Prostate gland (tissue), 2 donors: ENCODE results near the gene FKBP5. TPM values are rescaled to one million over a fixed set of nuclear protein-coding genes. Genes with fewer than 3 reads are reported as not detected.
A peak's percentile ranks its signal among the peaks of the same experiment; 100 is the strongest.

Experiments used
- DNase-seq: peaks from one replicate; pipeline ENCODE4 v3.0.0-alpha.2; 2019; ENCODE audit warnings: low spot score
- H3K27ac ChIP-seq, 2 donors: fragments of 200-600 bp; sonication (generic); 2 replicates each; pipeline ENCODE4 v1.5.1; 2017 to 2019
- H3K27me3 ChIP-seq: fragments of 200-600 bp; sonication (generic); replicated peaks from 2 replicates; pipeline ENCODE4 v1.5.1; 2019; ENCODE audit not compliant: insufficient read depth
- H3K36me3 ChIP-seq, 2 donors: fragments of 200-600 bp; sonication (generic); 1 replicate in 1 of 2; 2 replicates in 1 of 2; pipeline versions ENCODE4 v1.5.1 to v1.8.1; 2017 to 2019
- H3K4me1 ChIP-seq: fragments of 200-600 bp; sonication (generic); replicated peaks from 2 replicates; pipeline ENCODE4 v1.5.1; 2019
- H3K4me3 ChIP-seq, 2 donors: fragments of 200-600 bp; sonication (generic); 2 replicates each; pipeline ENCODE4 v1.5.1; 2017 to 2019
- H3K9me3 ChIP-seq: fragments of 200-600 bp; sonication (generic); 2 replicates; pipeline ENCODE4 v1.5.1; 2017
- CTCF ChIP-seq, 4 experiments: fragments of 200-600 bp in 2 of 4; fragments of 450-650 bp in 2 of 4; sonication (generic) in 2 of 4; IDR thresholded peaks; 1 replicate in 3 of 4; 2 replicates in 1 of 4; pipeline ENCODE4 v1.5.1; 2016 to 2019; ENCODE audit warnings: antibody characterized with exemption in 4 of 4, mild to moderate bottlenecking in 2 of 4, moderate library complexity in 2 of 4
- POLR2A ChIP-seq: fragments of 450-650 bp; IDR thresholded peaks from one replicate; pipeline ENCODE4 v1.6.1; 2016; ENCODE audit warnings: antibody characterized with exemption, mild to moderate bottlenecking
- POLR2AphosphoS5 ChIP-seq: sonication (generic); formaldehyde crosslinking; IDR thresholded peaks from one replicate; pipeline ENCODE4 v1.6.1; 2017; ENCODE audit warnings: antibody characterized with exemption
- WGBS: methylation state at CpG from one replicate; pipeline ENCODE4 v1.1.5; 2018; 5-methylcytosine and 5-hydroxymethylcytosine counted together
- intact Hi-C: fragments of 100-400 bp; cut with DNase I; formaldehyde crosslinking; loops from one replicate; pipeline ENCODE4 v1.14.2; 2022
- total RNA-seq, 2 donors: library from RNA; depleted of rRNA; stranded (reverse); fragments of >200 nt; gene quantifications; one replicate each; pipeline ENCODE4 v1.1.0, GENCODE V29; 2016

FKBP5 gene
- total RNA-seq, 2 donors from 2014 or later = 201 to 248 TPM

GRCh38 chr6:35651244-35651643 lies 37.5 kb downstream of the FKBP5 start:
- 74% methylated on average over 3 of the region's 3 CpGs for WGBS
- H3K27me3 ChIP-seq = no peaks in the 10 kb centered on the region
- TF ChIP-seq CTCF (IDR thresholded peaks at IDR 0.05) (no peak), POLR2A (no peak), POLR2AphosphoS5 (no peak)
- H3K4me1 ChIP-seq = peaks cover 3% of the 10 kb centered on the region
- DNase-seq = no peak
- intact Hi-C loops = no loop called here
- no peak overlapping the region for H3K27ac ChIP-seq
- no peaks in the 10 kb centered on the region for H3K36me3 ChIP-seq
- H3K4me3 ChIP-seq = no peak overlapping the region
- H3K9me3 ChIP-seq = no peaks in the 10 kb centered on the region

- intact Hi-C loops = no loop called here
Measured at GRCh38 chr6:35650015-35650414, 38.7 kb downstream of the FKBP5 start.

GRCh38 chr6:35648203-35648602 lies 40.5 kb downstream of the FKBP5 start:
- DNase-seq = no peak
- Histone ChIP-seq H3K9me3 (no peaks in the 10 kb centered on the region), H3K4me1 (peaks cover 3% of the 10 kb centered on the region), H3K4me3 (no peak overlapping the region), H3K27me3 (no peaks in the 10 kb centered on the region), H3K36me3 (no peaks in the 10 kb centered on the region), H3K27ac (no peak overlapping the region)
- intact Hi-C loops = loop anchor here (10.0 kb wide), 1 partner anchor 123 kb away; no protein-coding TSS in a partner anchor
- TF ChIP-seq POLR2AphosphoS5 (no peak), CTCF (IDR thresholded peaks at IDR 0.05) (no peak), POLR2A (no peak)
- 89% methylated on average over 2 of the region's 2 CpGs for WGBS

More at GRCh38 chr6:35650015-35650414, 38.7 kb downstream of the FKBP5 start:
- TF ChIP-seq POLR2A (no peak), POLR2AphosphoS5 (no peak), CTCF (IDR thresholded peaks at IDR 0.05) (no peak)
- H3K27me3 ChIP-seq = no peaks in the 10 kb centered on the region
- no peak for DNase-seq
- H3K4me1 ChIP-seq = peaks cover 3% of the 10 kb centered on the region
- WGBS = 97% methylated on average over 4 of the region's 4 CpGs
- H3K4me3 ChIP-seq = no peak overlapping the region
- no peak overlapping the region for H3K27ac ChIP-seq
- no peaks in the 10 kb centered on the region for H3K9me3 ChIP-seq
- H3K36me3 ChIP-seq = no peaks in the 10 kb centered on the region

- no peaks in the 10 kb centered on the region for H3K36me3 ChIP-seq
- no peak overlapping the region for H3K4me3 ChIP-seq
- H3K4me1 ChIP-seq = peaks cover 3% of the 10 kb centered on the region
- 84% methylated on average over 1 of the region's 1 CpG for WGBS
- TF ChIP-seq CTCF (IDR thresholded peaks at IDR 0.05) (no peak), POLR2A (no peak), POLR2AphosphoS5 (no peak)
- no peaks in the 10 kb centered on the region for H3K9me3 ChIP-seq
- intact Hi-C loops = loop anchor here (10.0 kb wide), 1 partner anchor 123 kb away; no protein-coding TSS in a partner anchor
- no peaks in the 10 kb centered on the region for H3K27me3 ChIP-seq
- no peak overlapping the region for H3K27ac ChIP-seq
- no peak for DNase-seq
Measured at GRCh38 chr6:35647400-35647799, 41.3 kb downstream of the FKBP5 start.

GRCh38 chr6:35643162-35643535 lies 45.6 kb downstream of the FKBP5 start:
- DNase-seq = no peak
- Histone ChIP-seq H3K27me3 (no peaks in the 10 kb centered on the region), H3K4me3 (no peak overlapping the region), H3K9me3 (no peaks in the 10 kb centered on the region), H3K36me3 (peaks cover 4 to 9% of the 10 kb centered on the region in 2 donors), H3K27ac (peak overlapping the region in 1 of 2 donors; percentile 63), H3K4me1 (peaks cover 3% of the 10 kb centered on the region)
- intact Hi-C loops = loop anchor here (10.0 kb wide), 1 partner anchor 118 kb away; no protein-coding TSS in a partner anchor
- TF ChIP-seq POLR2AphosphoS5 (no peak), POLR2A (no peak), CTCF (IDR thresholded peaks at IDR 0.05) (no peak)
